GM12892 (cell line): Measurements from ENCODE around the gene ANKRD45.
"Not testable (repeated sequence)": the region's sequence is repeated elsewhere in the genome, so short reads cannot be mapped to it uniquely, and the experiment has no call there.

Experiments used
- POLR2A ChIP-seq: IDR thresholded peaks from 2 replicates; pipeline ENCODE4 v1.6.1; 2011; ENCODE audit warnings: low read depth, low read length, control low read depth
- POLR2AphosphoS5 ChIP-seq: IDR thresholded peaks from 2 replicates; pipeline ENCODE4 v1.6.1; 2011; ENCODE audit warnings: low read depth, low read length, control low read depth
- TAF1 ChIP-seq: IDR thresholded peaks from 2 replicates; pipeline ENCODE4 v1.6.1; 2011; ENCODE audit warnings: low read depth, mild to moderate bottlenecking, control low read depth, low read length, borderline replicate concordance

DNA sequence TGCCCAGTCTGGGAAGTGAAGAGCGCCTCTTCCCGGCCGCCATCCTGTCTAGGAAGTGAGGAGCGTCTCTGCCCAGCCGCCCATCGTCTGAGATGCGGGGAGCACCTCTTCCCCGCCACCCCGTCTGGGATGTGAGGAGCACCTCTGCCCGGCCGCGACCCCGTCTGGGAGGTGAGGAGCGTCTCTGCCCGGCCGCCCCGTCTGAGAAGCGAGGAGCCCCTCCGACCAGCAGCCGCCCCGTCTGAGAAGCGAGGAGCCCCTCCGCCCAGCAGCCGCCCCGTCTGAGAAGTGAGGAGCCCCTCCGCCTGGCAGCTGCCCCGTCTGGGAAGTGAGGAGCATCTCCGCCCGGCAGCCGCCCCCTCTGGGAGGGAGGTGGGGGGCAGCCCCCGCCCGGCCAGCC lies 56.6 kb downstream of the ANKRD45 start:
- not testable (repeated sequence) for TF ChIP-seq POLR2A, POLR2AphosphoS5, TAF1
